H1 (cell line): ENCODE data around the gene CCDC47. TPM values are rescaled to one million over a fixed set of nuclear protein-coding genes. Genes with fewer than 3 reads are reported as not detected.

ENCODE experiments used
- CTCF ChIA-PET: fragments of 300-600 bp; sonication (Branson Sonifier 250); formaldehyde crosslinking; loops from one replicate; lab custom pipeline; 2021; ENCODE audit not compliant: partially characterized antibody; lab: Charles Lee
- POLR2A ChIA-PET: fragments of 300-600 bp; sonication (Branson Sonifier 250); formaldehyde crosslinking; loops from one replicate; lab custom pipeline; 2021; ENCODE audit warnings: inconsistent platforms; ENCODE audit not compliant: partially characterized antibody; lab: Charles Lee
- DNase-seq, 2 experiments: peaks; one replicate each; pipeline versions ENCODE4 v3.0.0 to v3.0.0-alpha.2; 2010 to 2022; ENCODE audit warnings: low spot score in 2 of 2, low read depth in 1 of 2, mixed read lengths in 1 of 2
- FAIRE-seq: peaks from 2 replicates; lab custom pipeline; 2011; peaks lifted over from hg19 to GRCh38; lab: Jason Lieb, UNC
- H2AFZ ChIP-seq: 2 replicates; pipeline ENCODE4 v1.8.1; 2012; ENCODE audit warnings: low read length, inconsistent platforms
- H2AK5ac ChIP-seq: 2 replicates; pipeline ENCODE4 v1.6.1; 2013; ENCODE audit warnings: low read depth, low read length
- H2BK120ac ChIP-seq: replicated peaks from 2 replicates; pipeline ENCODE3; 2013; ENCODE audit warnings: low read depth, low read length, inconsistent platforms
- H2BK12ac ChIP-seq: 2 replicates; pipeline ENCODE4 v1.6.1; 2013; ENCODE audit warnings: low read depth, low read length
- H2BK15ac ChIP-seq: 2 replicates; pipeline ENCODE4 v1.6.1; 2013; ENCODE audit warnings: low read length
- H2BK20ac ChIP-seq: 2 replicates; pipeline ENCODE4 v1.6.1; 2013; ENCODE audit warnings: low read length
- H2BK5ac ChIP-seq: 2 replicates; pipeline ENCODE4 v1.6.1; 2013; ENCODE audit warnings: low read depth, low read length
- H3K14ac ChIP-seq: 2 replicates; pipeline ENCODE4 v1.6.1; 2013; ENCODE audit warnings: inconsistent platforms; ENCODE audit not compliant: insufficient read length
- H3K18ac ChIP-seq: 2 replicates; pipeline ENCODE4 v1.6.1; 2013; ENCODE audit warnings: low read length; ENCODE audit errors: extremely low read depth
- H3K23ac ChIP-seq: 2 replicates; pipeline ENCODE4 v1.6.1; 2013; ENCODE audit warnings: inconsistent platforms; ENCODE audit not compliant: insufficient read length
- H3K23me2 ChIP-seq: 2 replicates; pipeline ENCODE4 v1.6.1; 2013; ENCODE audit warnings: low read depth, low read length
- H3K27ac ChIP-seq: 2 replicates; pipeline ENCODE4 v1.6.1; 2011; ENCODE audit warnings: low read depth, low read length, inconsistent platforms
- H3K27me3 ChIP-seq, 4 experiments: replicated peaks in 1 of 4; 1 replicate in 1 of 4; 2 replicates in 3 of 4; pipeline versions ENCODE4 v1.6.1 to v1.8.1; 2011 to 2013; ENCODE audit warnings: low read length in 3 of 4, mild to moderate bottlenecking in 3 of 4, inconsistent platforms in 2 of 4, mixed read lengths in 2 of 4, moderate library complexity in 1 of 4; ENCODE audit not compliant: control insufficient read depth in 3 of 4, insufficient read depth in 3 of 4; ENCODE audit errors: extremely low read depth in 1 of 4
- H3K36me3 ChIP-seq, 4 experiments: 2 replicates each; pipeline versions ENCODE4 v1.6.1 to v1.8.1; 2011 to 2013; ENCODE audit warnings: mild to moderate bottlenecking in 4 of 4, low read length in 3 of 4, moderate library complexity in 2 of 4, control low read depth in 1 of 4, inconsistent platforms in 1 of 4; ENCODE audit not compliant: insufficient read depth in 4 of 4, control insufficient read depth in 2 of 4
- H3K4ac ChIP-seq: replicated peaks from 2 replicates; pipeline ENCODE3; 2013; ENCODE audit warnings: low read length, low read depth, mixed read lengths, inconsistent platforms; ENCODE audit not compliant: insufficient read length
- H3K4me1 ChIP-seq, 4 experiments: replicated peaks in 1 of 4; 1 replicate in 1 of 4; 2 replicates in 3 of 4; pipeline versions ENCODE4 v1.6.1 to v1.8.1; 2011 to 2013; ENCODE audit warnings: low read length in 3 of 4, inconsistent platforms in 2 of 4, mixed read lengths in 1 of 4; ENCODE audit not compliant: insufficient read depth in 4 of 4, control insufficient read depth in 3 of 4
- H3K4me2 ChIP-seq, 2 experiments: 2 replicates each; pipeline versions ENCODE4 v1.6.1 to v1.8.1; 2011 to 2013; ENCODE audit warnings: low read depth in 2 of 2, low read length in 2 of 2, control low read depth in 1 of 2, inconsistent platforms in 1 of 2, mild to moderate bottlenecking in 1 of 2; ENCODE audit not compliant: insufficient read depth in 1 of 2
- H3K4me3 ChIP-seq, 4 experiments: fragments of 200-600, 300-600 bp in 1 of 4; sonication (generic), shearing (Covaris generic), sonication (Bioruptor Twin) in 1 of 4; 2 replicates each; pipeline versions ENCODE4 v1.5.1 to v1.8.1; 2011 to 2016; ENCODE audit warnings: low read length in 4 of 4, low read depth in 3 of 4, control low read depth in 2 of 4, inconsistent platforms in 2 of 4, mild to moderate bottlenecking in 2 of 4, mixed read lengths in 1 of 4, moderate library complexity in 1 of 4; ENCODE audit not compliant: insufficient read depth in 2 of 4; ENCODE audit errors: extremely low read depth in 1 of 4
- H3K56ac ChIP-seq: replicated peaks from 2 replicates; pipeline ENCODE3; 2013; ENCODE audit warnings: low read depth, mild to moderate bottlenecking, mixed read lengths, low read length, inconsistent platforms; ENCODE audit not compliant: insufficient read length
- H3K79me1 ChIP-seq: 2 replicates; pipeline ENCODE4 v1.6.1; 2013; ENCODE audit warnings: low read depth, low read length, control low read depth
- H3K79me2 ChIP-seq, 2 experiments: 2 replicates each; pipeline versions ENCODE4 v1.6.1 to v1.8.1; 2012 to 2013; ENCODE audit warnings: low read length in 2 of 2, mild to moderate bottlenecking in 2 of 2, inconsistent platforms in 1 of 2; ENCODE audit not compliant: insufficient read depth in 2 of 2, control insufficient read depth in 1 of 2
- H3K9ac ChIP-seq, 4 experiments: replicated peaks in 1 of 4; 1 replicate in 1 of 4; 2 replicates in 3 of 4; pipeline versions ENCODE4 v1.6.1 to v1.8.1; 2011 to 2013; ENCODE audit warnings: low read depth in 3 of 4, low read length in 3 of 4, control low read depth in 2 of 4, mild to moderate bottlenecking in 2 of 4, moderate library complexity in 2 of 4, inconsistent platforms in 1 of 4; ENCODE audit errors: extremely low read depth in 1 of 4
- H3K9me3 ChIP-seq, 2 experiments: 2 replicates each; pipeline versions ENCODE4 v1.6.1 to v1.8.1; 2012 to 2013; ENCODE audit warnings: mild to moderate bottlenecking in 2 of 2, moderate library complexity in 2 of 2, control low read depth in 1 of 2, inconsistent platforms in 1 of 2, low read depth in 1 of 2, low read length in 1 of 2, mixed read lengths in 1 of 2; ENCODE audit not compliant: insufficient read depth in 2 of 2
- H4K20me1 ChIP-seq, 2 experiments: replicated peaks in 1 of 2; 2 replicates each; pipeline versions ENCODE3 to v1.8.1; 2011 to 2013; ENCODE audit warnings: inconsistent platforms in 2 of 2, low read length in 2 of 2, mild to moderate bottlenecking in 1 of 2; ENCODE audit not compliant: insufficient read depth in 2 of 2, control insufficient read depth in 1 of 2
- H4K5ac ChIP-seq: 2 replicates; pipeline ENCODE4 v1.6.1; 2013; ENCODE audit warnings: low read length, low read depth, mixed read lengths, inconsistent platforms; ENCODE audit not compliant: insufficient read length
- H4K8ac ChIP-seq: 2 replicates; pipeline ENCODE4 v1.8.0; 2013; ENCODE audit warnings: mild to moderate bottlenecking, moderate library complexity, low read length, inconsistent platforms; ENCODE audit not compliant: insufficient read depth; ENCODE audit errors: extremely low read depth
- H4K91ac ChIP-seq: replicated peaks from 2 replicates; pipeline ENCODE3; 2013; ENCODE audit warnings: low read length, mixed read lengths, inconsistent platforms; ENCODE audit not compliant: insufficient read length
- EZH2 ChIP-seq: fragments of 200-600 bp; sonication (generic); IDR thresholded peaks from 2 replicates; pipeline ENCODE4 v1.7.1; 2012; ENCODE audit warnings: low read depth, mild to moderate bottlenecking, moderate library complexity, low read length, inconsistent platforms; ENCODE audit not compliant: severe bottlenecking
- WGBS, 2 experiments: shearing (Covaris generic) in 1 of 2; methylation state at CpG; one replicate each; pipeline versions ENCODE4 v1.1.6 to v1.1.7; 2013 to 2015; ENCODE audit warnings: low lambda C conversion rate in 2 of 2, mixed read lengths in 2 of 2, inconsistent platforms in 1 of 2, low coverage in 1 of 2, missing lambda C conversion rate in 1 of 2; ENCODE audit not compliant: insufficient replicate concordance in 2 of 2, insufficient coverage in 1 of 2, insufficient read length in 1 of 2; ENCODE audit errors: extremely low coverage in 1 of 2, missing lambda C conversion rate in 1 of 2; 5-methylcytosine and 5-hydroxymethylcytosine counted together
- polyA plus RNA-seq, 7 experiments: library from polyadenylated mRNA; depleted of rRNA in 3 of 7; stranded (reverse) in 5 of 7; unstranded in 2 of 7; fragments of >200 nt in 5 of 7; fragments of 200-250 nt in 2 of 7; gene quantifications; 1 replicate in 5 of 7; 2 replicates in 1 of 7; 4 replicates in 1 of 7; pipeline versions ENCODE4 v1.2.1 to v1.2.3, GENCODE V29; 2011 to 2013; ENCODE audit warnings: missing spikeins in 2 of 7, mixed read lengths in 2 of 7
- total RNA-seq: library from RNA; stranded (reverse); fragmentation: NEBNext Ultra II Directional; extraction: Animal tissue kit (Norgen Biotek cat#: 25700); gene quantifications from 2 replicates; pipeline ENCODE4 v1.2.1, GENCODE V29; 2021

The CCDC47 gene
- total and polyA plus RNA-seq, 2 of the 8 experiments (the other 6 are each of a cell fraction or from before 2014, with no cell fraction given) = 21.2 to 83.1 TPM

- H4K8ac ChIP-seq = no peak overlapping the region
- H4K91ac ChIP-seq = no peak overlapping the region
- H3K23ac ChIP-seq = no peak overlapping the region
- no peaks in the 10 kb centered on the region for H3K4me1 ChIP-seq
- H3K9ac ChIP-seq = no peak overlapping the region
- no peaks in the 10 kb centered on the region for H3K23me2 ChIP-seq
- H4K20me1 ChIP-seq = peaks cover 0 to 5% of the 10 kb centered on the region in 2 experiments
- H2AFZ ChIP-seq = no peak overlapping the region
- no peak overlapping the region for H3K18ac ChIP-seq
- no peak overlapping the region for H4K5ac ChIP-seq
- no peaks in the 10 kb centered on the region for H3K79me2 ChIP-seq
- 0 out of 2 replicates have a peak, but pooled peaks cover 2% of the 10 kb centered on the region for H3K79me1 ChIP-seq
- CTCF ChIA-PET = interaction anchor here (0.7 to 7.0 kb wide), 4 partner anchors 8 to 89 kb away, joined by 3 to 65 read pairs (median 18); partner anchors contain the start of gene LIMD2
- no peak overlapping the region for H2BK5ac ChIP-seq
- H3K4me3 ChIP-seq = no peak overlapping the region
- no peak overlapping the region for H2AK5ac ChIP-seq
- no peak overlapping the region for H3K27ac ChIP-seq
- no peak overlapping the region for H2BK15ac ChIP-seq
- H3K14ac ChIP-seq = no peak overlapping the region
- FAIRE-seq (no peak), DNase-seq (no peak)
- H3K56ac ChIP-seq = no peak overlapping the region
- no peaks in the 10 kb centered on the region for H3K9me3 ChIP-seq
- no peak overlapping the region for H2BK20ac ChIP-seq
- POLR2A ChIA-PET = interaction anchor here (1.3 to 2.4 kb wide), 4 partner anchors 8 to 118 kb away, joined by 3 to 21 read pairs (median 6); partner anchors contain the start of gene LIMD2
- peaks cover 6 to 16% (median 11%) of the 10 kb centered on the region in 4 experiments; a peak in 7 of 8 replicates for H3K36me3 ChIP-seq
- WGBS, 2 experiments = 94% methylated on average over 6 of the region's 6 CpGs; no CpG with 5 or more reads in 1 of the 2 experiments
- H2BK120ac ChIP-seq = no peak overlapping the region
- H3K4me2 ChIP-seq = no peak overlapping the region
- H2BK12ac ChIP-seq = no peak overlapping the region
- H3K27me3 ChIP-seq = no peaks in the 10 kb centered on the region
- no peak overlapping the region for H3K4ac ChIP-seq
- TF ChIP-seq EZH2 = no peak
Observed at GRCh38 chr17:63709110-63709509, 64.3 kb downstream of the CCDC47 start.
